Measurements from ENCODE around the gene PTPN1. TPM values are rescaled to one million over a fixed set of nuclear protein-coding genes. Genes with fewer than 3 reads are reported as not detected.

PTPN1 gene
- total RNA-seq, 3 donors from 2014 or later (not counting 1 experiment from before 2014, with no cell fraction given), result 52.9 to 64.5 (median 58.3) TPM

DNA sequence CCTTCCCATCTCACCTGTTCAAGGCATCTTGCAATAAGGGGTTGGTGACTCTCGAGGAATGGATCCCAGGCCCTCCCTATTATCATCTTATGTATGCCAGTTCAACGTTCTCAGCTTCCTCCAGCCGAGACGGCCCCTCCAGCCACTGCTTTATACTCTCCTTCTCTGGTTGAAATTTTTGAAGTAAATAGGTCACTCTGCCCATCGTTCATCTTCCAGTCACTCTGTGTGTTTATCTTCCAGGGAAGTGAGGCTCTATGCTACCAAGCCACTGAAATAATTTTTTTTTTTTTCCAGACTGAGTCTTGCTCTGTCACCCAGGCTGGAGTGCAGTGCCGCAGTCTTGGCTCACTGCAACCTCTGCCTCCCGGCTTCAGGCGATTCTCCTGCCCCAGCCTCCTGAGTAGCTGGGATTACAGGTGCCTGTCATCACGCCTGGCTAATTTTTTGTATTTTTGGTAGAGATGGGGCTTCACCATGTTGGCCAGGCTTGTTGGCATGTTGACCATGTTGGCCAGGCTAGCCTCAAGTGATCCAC is 17.0 kb downstream of the PTPN1 start:
- H3K4me3 Mint-ChIP-seq, result no peak overlapping the region
- Histone ChIP-seq H3K9me3 (ENCODE audit: control insufficient read depth, insufficient read depth, low read length) (no peaks in the 10 kb centered on the region), H3K4me1 (ENCODE audit: control insufficient read depth, insufficient read depth, low read length) (peaks cover 47% of the 10 kb centered on the region), H3K4me3 (ENCODE audit: low read length) (no peak overlapping the region), H3K36me3 (ENCODE audit: control insufficient read depth, insufficient read depth, low read length) (no peaks in the 10 kb centered on the region), H3K27ac (ENCODE audit: low read length) (no peak overlapping the region), H3K27me3 (ENCODE audit: control insufficient read depth, insufficient read depth, low read length) (no peaks in the 10 kb centered on the region)
- DNase-seq (no peak), ATAC-seq (no peak)
- 76% methylated on average over 9 of the region's 9 CpGs for WGBS (ENCODE audit: insufficient coverage)
- H3K27me3 Mint-ChIP-seq (ENCODE audit: low read depth in 2 of 2), result no peaks in the 10 kb centered on the region
- TF ChIP-seq, protein P1, sequence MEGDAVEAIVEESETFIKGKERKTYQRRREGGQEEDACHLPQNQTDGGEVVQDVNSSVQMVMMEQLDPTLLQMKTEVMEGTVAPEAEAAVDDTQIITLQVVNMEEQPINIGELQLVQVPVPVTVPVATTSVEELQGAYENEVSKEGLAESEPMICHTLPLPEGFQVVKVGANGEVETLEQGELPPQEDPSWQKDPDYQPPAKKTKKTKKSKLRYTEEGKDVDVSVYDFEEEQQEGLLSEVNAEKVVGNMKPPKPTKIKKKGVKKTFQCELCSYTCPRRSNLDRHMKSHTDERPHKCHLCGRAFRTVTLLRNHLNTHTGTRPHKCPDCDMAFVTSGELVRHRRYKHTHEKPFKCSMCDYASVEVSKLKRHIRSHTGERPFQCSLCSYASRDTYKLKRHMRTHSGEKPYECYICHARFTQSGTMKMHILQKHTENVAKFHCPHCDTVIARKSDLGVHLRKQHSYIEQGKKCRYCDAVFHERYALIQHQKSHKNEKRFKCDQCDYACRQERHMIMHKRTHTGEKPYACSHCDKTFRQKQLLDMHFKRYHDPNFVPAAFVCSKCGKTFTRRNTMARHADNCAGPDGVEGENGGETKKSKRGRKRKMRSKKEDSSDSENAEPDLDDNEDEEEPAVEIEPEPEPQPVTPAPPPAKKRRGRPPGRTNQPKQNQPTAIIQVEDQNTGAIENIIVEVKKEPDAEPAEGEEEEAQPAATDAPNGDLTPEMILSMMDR (IDR thresholded peaks at IDR 0.05), result no peak
- H3K36me3 Mint-ChIP-seq, result no peaks in the 10 kb centered on the region
- intact Hi-C loops (cut with micrococcal nuclease), result no loop called here
- H3K9me3 Mint-ChIP-seq, result no peaks in the 10 kb centered on the region
- no peak overlapping the region for H3K27ac Mint-ChIP-seq
- H3K4me1 Mint-ChIP-seq, result peaks cover 37 to 39% of the 10 kb centered on the region in 2 donors

DNA sequence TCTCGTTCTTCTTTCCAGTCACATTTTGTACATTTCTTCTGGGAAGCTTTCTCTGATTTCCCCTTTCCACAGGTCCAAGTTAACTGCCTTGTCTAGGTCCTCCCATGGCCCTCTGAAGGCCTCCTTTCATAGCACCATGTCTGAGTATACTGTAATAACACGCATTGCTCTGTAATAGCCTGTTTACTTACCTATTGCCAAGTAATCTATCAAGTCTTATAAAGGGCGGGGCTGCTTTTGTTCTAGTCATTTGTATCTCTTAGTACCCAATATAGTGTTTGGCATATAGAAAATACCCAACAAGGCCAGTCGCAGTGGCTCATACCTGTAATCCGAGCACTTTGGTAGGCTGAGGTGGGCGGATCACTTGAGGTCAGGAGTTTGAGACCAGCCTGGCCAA is 17.9 kb downstream of the PTPN1 start:
- Mint-ChIP-seq H3K4me1 (peaks cover 37 to 45% of the 10 kb centered on the region in 2 donors), H3K27me3 (ENCODE audit: low read depth in 2 of 2) (no peaks in the 10 kb centered on the region), H3K36me3 (no peaks in the 10 kb centered on the region), H3K27ac (no peak overlapping the region), H3K4me3 (no peak overlapping the region), H3K9me3 (no peaks in the 10 kb centered on the region)
- WGBS (ENCODE audit: insufficient coverage), result 70% methylated on average over 4 of the region's 6 CpGs
- H3K27me3 ChIP-seq (ENCODE audit: control insufficient read depth, insufficient read depth, low read length), result no peaks in the 10 kb centered on the region
- H3K36me3 ChIP-seq (ENCODE audit: control insufficient read depth, insufficient read depth, low read length), result no peaks in the 10 kb centered on the region
- H3K4me3 ChIP-seq (ENCODE audit: low read length), result no peak overlapping the region
- TF ChIP-seq, protein P1 (IDR thresholded peaks at IDR 0.05), result no peak
- H3K9me3 ChIP-seq (ENCODE audit: control insufficient read depth, insufficient read depth, low read length), result no peaks in the 10 kb centered on the region
- peaks cover 41% of the 10 kb centered on the region for H3K4me1 ChIP-seq (ENCODE audit: control insufficient read depth, insufficient read depth, low read length)
- DNase-seq (no peak), ATAC-seq (no peak)
- intact Hi-C loops (cut with micrococcal nuclease), result no loop called here
- H3K27ac ChIP-seq (ENCODE audit: low read length), result no peak overlapping the region

DNA sequence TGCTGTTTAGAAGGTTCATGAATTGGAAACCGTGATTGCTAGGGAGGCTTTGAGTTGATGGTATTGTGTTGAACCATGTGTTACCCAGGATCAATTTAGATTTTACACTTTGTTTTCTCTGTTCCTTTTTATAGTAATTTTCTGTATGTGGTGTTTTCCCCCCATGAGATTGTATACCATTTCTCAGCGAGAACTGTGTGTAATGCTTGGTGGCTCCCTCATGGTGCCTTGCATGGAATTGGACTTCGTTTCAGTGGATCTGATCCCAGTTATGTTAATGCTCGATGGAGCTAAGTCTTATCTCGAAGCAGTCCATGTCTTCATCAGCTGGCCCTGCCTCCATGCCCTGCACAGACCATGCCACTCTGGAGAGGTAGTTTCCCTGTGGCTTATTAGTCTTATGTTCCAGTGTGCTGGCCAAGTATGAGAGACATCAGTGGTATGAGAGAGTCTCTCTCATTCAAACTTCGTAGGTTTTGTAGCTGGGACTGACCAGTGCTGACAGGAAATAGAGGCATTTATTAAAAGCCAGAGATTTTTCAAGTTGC is 18.7 kb downstream of the PTPN1 start:
- Mint-ChIP-seq H3K36me3 (no peaks in the 10 kb centered on the region), H3K9me3 (no peaks in the 10 kb centered on the region), H3K27ac (peak overlapping the region; percentile 38 to 50), H3K4me3 (no peak overlapping the region), H3K4me1 (peaks cover 37 to 45% of the 10 kb centered on the region in 2 donors), H3K27me3 (ENCODE audit: low read depth in 2 of 2) (no peaks in the 10 kb centered on the region)
- ATAC-seq, result peak in 1 of 3 donors; percentile 24
- TF ChIP-seq, protein P1 (IDR thresholded peaks at IDR 0.05), result no peak
- Histone ChIP-seq H3K36me3 (ENCODE audit: control insufficient read depth, insufficient read depth, low read length) (no peaks in the 10 kb centered on the region), H3K4me1 (ENCODE audit: control insufficient read depth, insufficient read depth, low read length) (peaks cover 40% of the 10 kb centered on the region), H3K27me3 (ENCODE audit: control insufficient read depth, insufficient read depth, low read length) (no peaks in the 10 kb centered on the region), H3K4me3 (ENCODE audit: low read length) (no peak overlapping the region), H3K27ac (ENCODE audit: low read length) (no peak overlapping the region), H3K9me3 (ENCODE audit: control insufficient read depth, insufficient read depth, low read length) (no peaks in the 10 kb centered on the region)
- DNase-seq, result no peak
- intact Hi-C loops (cut with micrococcal nuclease), result no loop called here
- 55% methylated on average over 6 of the region's 6 CpGs for WGBS (ENCODE audit: insufficient coverage)

DNA sequence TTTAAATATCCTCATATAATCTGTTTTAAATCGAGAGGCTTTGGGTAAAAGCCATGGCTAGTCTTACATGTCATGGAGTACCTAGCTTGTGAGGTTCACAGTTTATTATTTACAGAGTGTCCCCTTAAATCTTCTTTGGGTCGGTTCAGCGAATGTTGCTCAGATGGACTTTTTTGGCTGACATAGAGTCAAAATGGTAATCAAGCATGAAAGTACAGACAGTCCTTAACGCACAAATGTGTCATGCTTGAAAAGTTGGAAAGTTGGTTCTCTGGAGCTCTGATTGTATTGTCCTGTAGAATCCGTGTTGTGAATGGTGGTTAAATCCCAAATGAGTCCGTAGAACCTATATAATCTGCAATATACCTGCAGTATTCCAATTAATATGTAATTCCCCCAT is 22.0 kb downstream of the PTPN1 start:
- Mint-ChIP-seq H3K4me1 (peaks cover 57 to 65% of the 10 kb centered on the region in 2 donors), H3K4me3 (no peak overlapping the region), H3K9me3 (no peaks in the 10 kb centered on the region), H3K27me3 (ENCODE audit: low read depth in 2 of 2) (no peaks in the 10 kb centered on the region), H3K36me3 (no peaks in the 10 kb centered on the region), H3K27ac (no peak overlapping the region)
- Histone ChIP-seq H3K36me3 (ENCODE audit: control insufficient read depth, insufficient read depth, low read length) (no peaks in the 10 kb centered on the region), H3K27ac (ENCODE audit: low read length) (no peak overlapping the region), H3K4me1 (ENCODE audit: control insufficient read depth, insufficient read depth, low read length) (peaks cover 19% of the 10 kb centered on the region), H3K27me3 (ENCODE audit: control insufficient read depth, insufficient read depth, low read length) (no peaks in the 10 kb centered on the region), H3K4me3 (ENCODE audit: low read length) (no peak overlapping the region), H3K9me3 (ENCODE audit: control insufficient read depth, insufficient read depth, low read length) (no peaks in the 10 kb centered on the region)
- intact Hi-C loops (cut with micrococcal nuclease), result no loop called here
- no peak for ATAC-seq
- TF ChIP-seq, protein P1 (IDR thresholded peaks at IDR 0.05), result no peak
- WGBS (ENCODE audit: insufficient coverage), result 87% methylated on average over 4 of the region's 6 CpGs
- no peak for DNase-seq

Data from natural killer cell (primary cell).